ENCODE measurements around the gene KLC4.

DNA sequence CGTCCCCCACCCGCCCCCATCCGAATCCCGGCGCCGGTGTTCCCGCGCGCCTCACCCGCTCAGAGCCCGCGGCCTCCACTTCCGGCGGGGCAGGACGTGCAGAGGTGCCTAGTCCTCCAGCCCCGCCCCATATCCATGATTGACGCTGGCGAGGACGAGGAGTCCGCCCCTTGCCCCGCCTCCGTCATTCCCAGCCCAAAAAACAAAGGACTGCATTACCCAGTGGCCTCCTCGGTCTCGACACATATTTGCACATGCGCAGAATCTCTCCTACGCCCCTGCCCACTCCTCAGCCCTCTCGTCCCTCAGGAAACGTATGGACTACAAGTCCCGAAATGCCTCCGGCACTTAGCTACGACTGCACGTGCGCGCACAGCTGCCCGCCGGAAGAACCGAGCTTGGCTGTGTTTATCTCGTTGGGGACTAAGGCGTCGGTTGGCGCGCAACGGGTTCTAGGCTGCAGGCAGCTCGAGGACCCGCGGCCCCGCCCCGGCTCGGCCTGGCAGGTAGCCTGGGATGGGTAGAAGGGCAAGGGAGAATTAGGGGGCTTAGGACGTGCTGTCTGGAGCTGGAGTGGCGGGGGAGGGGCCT, 45.5 kb upstream of the KLC4 start, which contains the start of the genes KLHDC3 and MEA1:
- TF ChIP-seq TAF1 (IDR thresholded peaks at IDR 0.05; ENCODE audit: low read depth), result peak; percentile 57
- TF ChIP-seq EGR1 (IDR thresholded peaks at IDR 0.05), result 0 out of 2 replicates have a peak, but pooled peaks have one; percentile 1
- TF ChIP-seq EP300 (IDR thresholded peaks at IDR 0.05; ENCODE audit: borderline replicate concordance), result no peak
- TF ChIP-seq CEBPB (IDR thresholded peaks at IDR 0.05), result no peak
- TF ChIP-seq, protein P1, sequence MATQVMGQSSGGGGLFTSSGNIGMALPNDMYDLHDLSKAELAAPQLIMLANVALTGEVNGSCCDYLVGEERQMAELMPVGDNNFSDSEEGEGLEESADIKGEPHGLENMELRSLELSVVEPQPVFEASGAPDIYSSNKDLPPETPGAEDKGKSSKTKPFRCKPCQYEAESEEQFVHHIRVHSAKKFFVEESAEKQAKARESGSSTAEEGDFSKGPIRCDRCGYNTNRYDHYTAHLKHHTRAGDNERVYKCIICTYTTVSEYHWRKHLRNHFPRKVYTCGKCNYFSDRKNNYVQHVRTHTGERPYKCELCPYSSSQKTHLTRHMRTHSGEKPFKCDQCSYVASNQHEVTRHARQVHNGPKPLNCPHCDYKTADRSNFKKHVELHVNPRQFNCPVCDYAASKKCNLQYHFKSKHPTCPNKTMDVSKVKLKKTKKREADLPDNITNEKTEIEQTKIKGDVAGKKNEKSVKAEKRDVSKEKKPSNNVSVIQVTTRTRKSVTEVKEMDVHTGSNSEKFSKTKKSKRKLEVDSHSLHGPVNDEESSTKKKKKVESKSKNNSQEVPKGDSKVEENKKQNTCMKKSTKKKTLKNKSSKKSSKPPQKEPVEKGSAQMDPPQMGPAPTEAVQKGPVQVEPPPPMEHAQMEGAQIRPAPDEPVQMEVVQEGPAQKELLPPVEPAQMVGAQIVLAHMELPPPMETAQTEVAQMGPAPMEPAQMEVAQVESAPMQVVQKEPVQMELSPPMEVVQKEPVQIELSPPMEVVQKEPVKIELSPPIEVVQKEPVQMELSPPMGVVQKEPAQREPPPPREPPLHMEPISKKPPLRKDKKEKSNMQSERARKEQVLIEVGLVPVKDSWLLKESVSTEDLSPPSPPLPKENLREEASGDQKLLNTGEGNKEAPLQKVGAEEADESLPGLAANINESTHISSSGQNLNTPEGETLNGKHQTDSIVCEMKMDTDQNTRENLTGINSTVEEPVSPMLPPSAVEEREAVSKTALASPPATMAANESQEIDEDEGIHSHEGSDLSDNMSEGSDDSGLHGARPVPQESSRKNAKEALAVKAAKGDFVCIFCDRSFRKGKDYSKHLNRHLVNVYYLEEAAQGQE (IDR thresholded peaks at IDR 0.05; ENCODE audit: low read depth), result no peak
- TF ChIP-seq, protein P2, sequence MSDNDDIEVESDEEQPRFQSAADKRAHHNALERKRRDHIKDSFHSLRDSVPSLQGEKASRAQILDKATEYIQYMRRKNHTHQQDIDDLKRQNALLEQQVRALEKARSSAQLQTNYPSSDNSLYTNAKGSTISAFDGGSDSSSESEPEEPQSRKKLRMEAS (IDR thresholded peaks at IDR 0.05), result peak; percentile 90
- no peak for TF ChIP-seq YY1 (IDR thresholded peaks at IDR 0.05; ENCODE audit: low read depth)
- no peak for TF ChIP-seq RAD21 (IDR thresholded peaks at IDR 0.05; ENCODE audit: low read depth)
- 0 out of 2 replicates have a peak, but pooled peaks have one; percentile 19 for TF ChIP-seq NFIC (IDR thresholded peaks at IDR 0.05)
- peak; percentile 61 for TF ChIP-seq CREB1 (IDR thresholded peaks at IDR 0.05; ENCODE audit: low read depth)
